PC-3 (cell line): ENCODE data around the gene CLDND1. TPM values are rescaled to one million over a fixed set of nuclear protein-coding genes. Genes with fewer than 3 reads are reported as not detected.

Experiments used
- ATAC-seq: fragments of 200-7000 bp; cut with Tn5 transposase; 2 replicates; pipeline ENCODE4 v1.9.1; 2020; ENCODE audit warnings: mild to moderate bottlenecking, moderate library complexity
- BruUV-seq: library from RNA; stranded (reverse); fragments of 400-500 nt; replicated peaks from 2 replicates; lab custom pipeline; 2021; lab: Mats Ljungman, UMichigan
- CTCF ChIA-PET: fragments of 300-600 bp; sonication (Branson Sonifier 250); formaldehyde crosslinking; loops from one replicate; lab custom pipeline; 2022; ENCODE audit warnings: antibody characterized with exemption; lab: Charles Lee
- POLR2A ChIA-PET: fragments of 300-600 bp; sonication (Branson Sonifier 250); formaldehyde crosslinking; loops from one replicate; lab custom pipeline; 2022; ENCODE audit warnings: antibody characterized with exemption; ENCODE audit not compliant: unreplicated experiment; lab: Charles Lee
- DNase-seq: peaks from one replicate; pipeline ENCODE4 v3.0.0-alpha.2; 2015
- H2AFZ ChIP-seq: fragments of 300-600 bp; sonication (generic); 2 replicates; pipeline ENCODE4 v1.6.0; 2016; ENCODE audit warnings: antibody characterized with exemption, low read length
- H3F3A ChIP-seq: fragments of 300-600 bp; sonication (generic); one replicate; pipeline ENCODE4 v1.6.0; 2017; ENCODE audit warnings: antibody characterized with exemption, low read length, control low read depth, mild to moderate bottlenecking; ENCODE audit not compliant: unreplicated experiment
- H3K27ac ChIP-seq: fragments of 300-600 bp; sonication (generic); 2 replicates; pipeline ENCODE4 v1.5.1; 2016; ENCODE audit warnings: mild to moderate bottlenecking, low read length
- H3K27me3 ChIP-seq: fragments of 300-600 bp; sonication (generic); 2 replicates; pipeline ENCODE4 v1.6.1; 2016; ENCODE audit warnings: low read length, mixed read lengths
- H3K36me3 ChIP-seq: fragments of 300-600 bp; sonication (generic); 2 replicates; pipeline ENCODE4 v1.6.1; 2016; ENCODE audit warnings: low read depth, mixed run types, low read length, mixed read lengths
- H3K4me1 ChIP-seq: fragments of 300-600 bp; sonication (generic); 2 replicates; pipeline ENCODE4 v1.5.1; 2016; ENCODE audit warnings: low read length; ENCODE audit not compliant: insufficient read depth
- H3K4me2 ChIP-seq: fragments of 300-600 bp; sonication (generic); 2 replicates; pipeline ENCODE4 v1.6.0; 2016; ENCODE audit warnings: low read length
- H3K4me3 ChIP-seq: fragments of 300-600 bp; sonication (generic); 2 replicates; pipeline ENCODE4 v1.5.1; 2016; ENCODE audit warnings: mild to moderate bottlenecking, low read length, mixed read lengths
- H3K79me2 ChIP-seq: fragments of 300-600 bp; sonication (generic); 2 replicates; pipeline ENCODE4 v1.6.1; 2017; ENCODE audit warnings: low read length, mixed read lengths
- H3K9ac ChIP-seq: fragments of 300-600 bp; sonication (generic); 2 replicates; pipeline ENCODE4 v1.6.0; 2016; ENCODE audit warnings: mild to moderate bottlenecking, low read length
- H3K9me2 ChIP-seq: fragments of 300-600 bp; sonication (generic); replicated peaks from 2 replicates; pipeline ENCODE4 v1.6.1; 2016; ENCODE audit warnings: mixed run types, low read length, mixed read lengths
- H3K9me3 ChIP-seq: fragments of 300-600 bp; sonication (generic); 2 replicates; pipeline ENCODE4 v1.6.1; 2016; ENCODE audit warnings: low read length, mixed read lengths
- H4K20me1 ChIP-seq: fragments of 300-600 bp; sonication (generic); 2 replicates; pipeline ENCODE4 v1.6.1; 2016; ENCODE audit warnings: low read length, mixed read lengths
- CTCF ChIP-seq: fragments of 300-600 bp; sonication (generic); conservative IDR thresholded peaks from 2 replicates; pipeline ENCODE4 v1.5.1; 2017; ENCODE audit warnings: antibody characterized with exemption, low read depth, mild to moderate bottlenecking, low read length
- EZH2 ChIP-seq: fragments of 300-600 bp; sonication (generic); IDR thresholded peaks from one replicate; pipeline ENCODE4 v1.6.1; 2017; ENCODE audit warnings: antibody characterized with exemption, mild to moderate bottlenecking, low read length; ENCODE audit not compliant: unreplicated experiment
- EZH2phosphoT487 ChIP-seq: fragments of 300-600 bp; sonication (generic); IDR thresholded peaks from 2 replicates; pipeline ENCODE4 v1.6.1; 2018; ENCODE audit warnings: mild to moderate bottlenecking, antibody characterized with exemption, low read length, borderline replicate concordance
- intact Hi-C: fragments of 100-400 bp; cut with micrococcal nuclease; formaldehyde crosslinking; loops from 2 replicates; pipeline ENCODE4 v1.9.0; 2023
- total RNA-seq: library from RNA; depleted of rRNA; stranded (reverse); fragments of >200 nt; gene quantifications from 2 replicates; pipeline ENCODE4 v1.2.3, GENCODE V29; 2014

Gene CLDND1
- total RNA-seq, 1 experiment from 2014 or later = 81.1 TPM

GRCh38 chr3:98529856-98530459, 7.3 kb upstream of the CLDND1 start:
- no TSS peak for BruUV-seq
- no peaks in the 10 kb centered on the region; the same call in 1 of the 2 replicates for H3K27me3 ChIP-seq
- no peaks in the 10 kb centered on the region for H3K79me2 ChIP-seq
- no peaks in the 10 kb centered on the region for H4K20me1 ChIP-seq
- H3K4me2 ChIP-seq = no peak overlapping the region
- H3K4me3 ChIP-seq = no peak overlapping the region
- TF ChIP-seq EZH2phosphoT487 (no peak), CTCF (no peak), EZH2 (no peak)
- H2AFZ ChIP-seq = no peak overlapping the region
- intact Hi-C loops = no loop called here
- no peaks in the 10 kb centered on the region for H3K4me1 ChIP-seq
- H3K9me2 ChIP-seq = no peaks in the 10 kb centered on the region
- ChIA-PET POLR2A (no interaction called here), CTCF (no interaction called here)
- H3K9ac ChIP-seq = no peak overlapping the region
- no peaks in the 10 kb centered on the region for H3K36me3 ChIP-seq
- H3F3A ChIP-seq = no peaks in the 10 kb centered on the region
- DNase-seq (no peak), ATAC-seq (no peak)
- H3K27ac ChIP-seq = no peak overlapping the region
- no peaks in the 10 kb centered on the region for H3K9me3 ChIP-seq

- POLR2A ChIA-PET = no interaction called here
- Histone ChIP-seq H3K9me2 (no peaks in the 10 kb centered on the region), H3K27me3 (no peaks in the 10 kb centered on the region; the same call in 1 of the 2 replicates), H3K4me1 (no peaks in the 10 kb centered on the region), H3K79me2 (no peaks in the 10 kb centered on the region), H4K20me1 (no peaks in the 10 kb centered on the region), H3F3A (no peaks in the 10 kb centered on the region), H2AFZ (no peak overlapping the region), H3K4me2 (no peak overlapping the region), H3K36me3 (no peaks in the 10 kb centered on the region), H3K4me3 (no peak overlapping the region), H3K27ac (no peak overlapping the region), H3K9ac (no peak overlapping the region), H3K9me3 (no peaks in the 10 kb centered on the region)
- no TSS peak for BruUV-seq
- ATAC-seq (no peak), DNase-seq (no peak)
- CTCF ChIA-PET = no interaction called here
- TF ChIP-seq CTCF = no peak
- no peak for TF ChIP-seq EZH2
- no peak for TF ChIP-seq EZH2phosphoT487
- intact Hi-C loops = no loop called here
Observed at GRCh38 chr3:98528474-98529346, 6.0 kb upstream of the CLDND1 start.
